Type B pancreatic cell (in vitro differentiated cells): ENCODE results near the gene TGFBR1. TPM values are rescaled to one million over a fixed set of nuclear protein-coding genes. Genes with fewer than 3 reads are reported as not detected.

Source experiments
- DNase-seq: peaks from one replicate; pipeline ENCODE4 v3.0.0; 2021; ENCODE audit warnings: mixed read lengths; ENCODE audit not compliant: unreplicated experiment; ENCODE audit errors: extremely low spot score
- H3K27ac Mint-ChIP-seq: 2 replicates; pipeline ENCODE4 v1.8.0; 2021; ENCODE audit warnings: mild to moderate bottlenecking, mixed read lengths
- H3K27me3 Mint-ChIP-seq: 2 replicates; pipeline ENCODE4 v1.8.0; 2021; ENCODE audit warnings: mixed read lengths
- H3K36me3 Mint-ChIP-seq: 2 replicates; pipeline ENCODE4 v1.8.0; 2021; ENCODE audit warnings: mixed read lengths
- H3K4me1 Mint-ChIP-seq: one replicate; pipeline ENCODE4 v1.8.0; 2021; ENCODE audit warnings: mixed read lengths; ENCODE audit not compliant: unreplicated experiment
- H3K4me3 Mint-ChIP-seq: 2 replicates; pipeline ENCODE4 v1.8.0; 2021; ENCODE audit warnings: mild to moderate bottlenecking, mixed read lengths
- H3K9me3 Mint-ChIP-seq: 2 replicates; pipeline ENCODE4 v1.8.0; 2021; ENCODE audit warnings: mixed read lengths
- CTCF ChIP-seq: fragments of 200-600 bp; sonication (generic); conservative IDR thresholded peaks from 2 replicates; pipeline ENCODE4 v1.5.0; 2021; ENCODE audit warnings: antibody characterized with exemption, mild to moderate bottlenecking
- total RNA-seq: library from RNA; stranded (reverse); gene quantifications from 2 replicates; pipeline ENCODE4 v1.2.1, GENCODE V29; 2021; ENCODE audit warnings: low replicate concordance

The TGFBR1 gene
- total RNA-seq, 1 donor from 2014 or later = 88.1 TPM

GRCh38 chr9:99197987-99198386 is 93.1 kb downstream of the TGFBR1 start:
- Mint-ChIP-seq H3K9me3 (no peaks in the 10 kb centered on the region), H3K27me3 (peaks cover 15% of the 10 kb centered on the region), H3K36me3 (no peaks in the 10 kb centered on the region), H3K4me3 (no peak overlapping the region), H3K27ac (no peak overlapping the region), H3K4me1 (no peaks in the 10 kb centered on the region)
- DNase-seq = no peak
- TF ChIP-seq CTCF = no peak

GRCh38 chr9:99199938-99200539 is 95.1 kb downstream of the TGFBR1 start:
- TF ChIP-seq CTCF = no peak
- H3K27me3 Mint-ChIP-seq = peaks cover 10% of the 10 kb centered on the region
- no peak for DNase-seq

GRCh38 chr9:99201603-99202002 is 96.7 kb downstream of the TGFBR1 start:
- Mint-ChIP-seq H3K27me3 (peaks cover 10% of the 10 kb centered on the region), H3K9me3 (no peaks in the 10 kb centered on the region), H3K36me3 (no peaks in the 10 kb centered on the region), H3K4me3 (no peak overlapping the region), H3K27ac (no peak overlapping the region), H3K4me1 (no peaks in the 10 kb centered on the region)
- DNase-seq = no peak
- no peak for TF ChIP-seq CTCF

More at GRCh38 chr9:99199938-99200539, 95.1 kb downstream of the TGFBR1 start:
- Mint-ChIP-seq H3K4me3 (no peak overlapping the region), H3K36me3 (no peaks in the 10 kb centered on the region), H3K4me1 (no peaks in the 10 kb centered on the region), H3K9me3 (no peaks in the 10 kb centered on the region), H3K27ac (no peak overlapping the region)

Other genes with a start within 250 kb of the TGFBR1 start
- gene COL15A1, start 161.2 kb upstream of the TGFBR1 start, total RNA-seq = 0.12 and 0.68 TPM in 2 replicates
- gene ALG2, start 116.8 kb downstream of the TGFBR1 start, total RNA-seq = 35.3 and 45.7 TPM in 2 replicates
- gene SEC61B, start 117.2 kb downstream of the TGFBR1 start, total RNA-seq = 133 and 137 TPM in 2 replicates